ENCODE measurements around the gene KRT83.

KRT83 gene

GRCh38 chr12:52360106-52360662 lies 39.0 kb upstream of the KRT83 start:
- no peak overlapping the region for H3K4me3 ChIP-seq (ENCODE audit: low read depth, low read length)
- TF ChIP-seq CTCF (IDR thresholded peaks at IDR 0.05; ENCODE audit: insufficient read depth, low read depth, low read length, missing control alignments), result no peak

DNA sequence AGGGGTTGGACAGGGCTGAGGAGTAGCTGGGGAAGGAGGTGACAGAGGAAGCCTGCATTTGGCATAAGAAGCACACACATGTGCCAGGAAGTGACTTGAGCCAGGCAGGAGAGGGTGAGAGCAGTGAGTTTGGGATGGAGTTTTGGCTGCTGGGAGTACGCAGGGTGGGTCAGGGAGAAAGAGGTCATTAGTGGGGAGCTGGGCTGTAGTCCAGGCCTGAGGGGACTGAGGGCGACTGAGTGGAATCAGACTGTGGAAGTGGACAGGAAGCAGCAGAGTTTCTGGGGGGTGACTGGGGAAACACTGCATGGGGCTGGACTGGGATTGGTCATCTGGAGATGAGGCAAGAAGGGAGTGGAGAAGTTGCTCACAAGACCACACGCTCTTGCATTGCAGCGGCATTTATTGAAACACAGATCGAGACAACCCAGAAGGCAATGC lies 38.4 kb upstream of the KRT83 start:
- no peak overlapping the region for H3K4me3 ChIP-seq (ENCODE audit: low read depth, low read length)
- no peak for TF ChIP-seq CTCF (IDR thresholded peaks at IDR 0.05; ENCODE audit: insufficient read depth, low read depth, low read length, missing control alignments)
- DNase-seq (ENCODE audit: low read depth), result no peak

More at GRCh38 chr12:52360106-52360662, 39.0 kb upstream of the KRT83 start:
- no peak for DNase-seq (ENCODE audit: low read depth)

- H3K4me3 ChIP-seq (ENCODE audit: low read depth, low read length), result no peak overlapping the region
- peak; percentile 24 for TF ChIP-seq CTCF (IDR thresholded peaks at IDR 0.05; ENCODE audit: insufficient read depth, low read depth, low read length, missing control alignments)
- DNase-seq (ENCODE audit: low read depth), result peak; percentile 72
Measured at GRCh38 chr12:52358575-52359350, 37.6 kb upstream of the KRT83 start.

GRCh38 chr12:52356762-52357580 lies 35.8 kb upstream of the KRT83 start:
- no peak for TF ChIP-seq CTCF (IDR thresholded peaks at IDR 0.05; ENCODE audit: insufficient read depth, low read depth, low read length, missing control alignments)
- DNase-seq (ENCODE audit: low read depth), result no peak
- H3K4me3 ChIP-seq (ENCODE audit: low read depth, low read length), result no peak overlapping the region

- DNase-seq (ENCODE audit: low read depth), result no peak
- H3K4me3 ChIP-seq (ENCODE audit: low read depth, low read length), result no peak overlapping the region
- no peak for TF ChIP-seq CTCF (IDR thresholded peaks at IDR 0.05; ENCODE audit: insufficient read depth, low read depth, low read length, missing control alignments)
Measured at GRCh38 chr12:52356031-52356761, 35.0 kb upstream of the KRT83 start.

DNA sequence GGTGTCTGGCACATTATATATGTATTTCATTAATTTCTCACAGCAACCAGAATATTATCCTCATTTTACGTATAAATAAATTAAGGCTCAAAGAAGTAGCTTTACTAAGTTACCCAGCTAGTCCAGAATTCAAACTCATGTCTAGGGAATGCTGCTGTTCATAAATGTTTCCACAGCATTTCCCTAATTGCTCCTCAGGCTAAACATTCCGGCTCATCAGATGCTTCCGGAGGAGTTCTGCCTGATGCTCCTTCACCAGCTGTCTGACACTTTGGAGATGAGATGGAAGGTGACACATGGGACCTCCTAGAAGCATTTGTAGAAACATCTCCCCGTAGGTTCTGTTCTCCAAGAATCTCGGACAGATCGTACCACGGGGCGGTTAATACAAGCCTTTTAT lies 34.0 kb upstream of the KRT83 start:
- no peak overlapping the region for H3K4me3 ChIP-seq (ENCODE audit: low read depth, low read length)
- no peak for DNase-seq (ENCODE audit: low read depth)
- TF ChIP-seq CTCF (IDR thresholded peaks at IDR 0.05; ENCODE audit: insufficient read depth, low read depth, low read length, missing control alignments), result no peak
